Esophagus muscularis mucosa (tissue), 4 donors: ENCODE data around the gene HESX1. TPM values are rescaled to one million over a fixed set of nuclear protein-coding genes. Genes with fewer than 3 reads are reported as not detected.

Experiments used
- DNase-seq: peaks from one replicate; pipeline ENCODE4 v3.0.0-alpha.2; 2017; ENCODE audit errors: extremely low spot score
- H3K27ac ChIP-seq, 4 donors: fragments of 200-600 bp; sonication (generic); replicated peaks in 1 of 4; 1 replicate in 3 of 4; 2 replicates in 1 of 4; pipeline ENCODE4 v1.5.1; 2016 to 2019; ENCODE audit warnings: mild to moderate bottlenecking in 1 of 4
- H3K27me3 ChIP-seq, 4 donors: fragments of 200-600 bp; sonication (generic); one replicate each; pipeline versions ENCODE4 v1.5.1 to v1.6.0; 2016 to 2019
- H3K36me3 ChIP-seq, 4 donors: fragments of 200-600 bp; sonication (generic); one replicate each; pipeline ENCODE4 v1.5.1; 2016 to 2019
- H3K4me1 ChIP-seq, 4 donors: fragments of 200-600 bp; sonication (generic); one replicate each; pipeline ENCODE4 v1.5.1; 2016 to 2019
- H3K4me3 ChIP-seq, 4 donors: fragments of 200-600 bp; sonication (generic); 1 replicate in 2 of 4; 2 replicates in 2 of 4; pipeline ENCODE4 v1.5.1; 2016 to 2019; ENCODE audit warnings: mild to moderate bottlenecking in 4 of 4, moderate library complexity in 1 of 4
- H3K9me3 ChIP-seq, 4 donors: fragments of 200-600 bp; sonication (generic); 1 replicate in 3 of 4; 2 replicates in 1 of 4; pipeline ENCODE4 v1.5.1; 2016 to 2019
- EP300 ChIP-seq: sonication (generic); formaldehyde crosslinking; IDR thresholded peaks from one replicate; pipeline ENCODE4 v1.6.1; 2017; ENCODE audit warnings: antibody characterized with exemption
- POLR2A ChIP-seq: fragments of 450-650 bp; IDR thresholded peaks from one replicate; pipeline ENCODE4 v1.6.1; 2017; ENCODE audit warnings: antibody characterized with exemption, moderate library complexity, mild to moderate bottlenecking, low read depth
- POLR2AphosphoS5 ChIP-seq, 2 donors: sonication (generic); formaldehyde crosslinking; IDR thresholded peaks; one replicate each; pipeline ENCODE4 v1.6.1; 2017; ENCODE audit warnings: antibody characterized with exemption in 2 of 2
- WGBS: methylation state at CpG from one replicate; pipeline ENCODE4 v1.1.5; 2018; 5-methylcytosine and 5-hydroxymethylcytosine counted together
- intact Hi-C: fragments of 100-400 bp; cut with DNase I; formaldehyde crosslinking; loops from one replicate; pipeline ENCODE4 v1.15.1; 2023
- total RNA-seq, 4 donors: library from RNA; depleted of rRNA; stranded (reverse); fragments of >200 nt; gene quantifications; one replicate each; pipeline versions ENCODE4 v1.1.0 to v1.2.1, GENCODE V29; 2016
- TF ChIP-seq, protein P1 (sequence below), 3 experiments: fragments of 200-600 bp in 2 of 3; fragments of 450-650 bp in 1 of 3; sonication (generic) in 2 of 3; IDR thresholded peaks; one replicate each; pipeline ENCODE4 v1.5.1; 2017 to 2019; ENCODE audit warnings: antibody characterized with exemption in 3 of 3, mild to moderate bottlenecking in 2 of 3, moderate library complexity in 1 of 3

The HESX1 gene
- total RNA-seq, 4 donors from 2014 or later: 0.52 to 0.86 (median 0.83) TPM; not detected in 1

DNA sequence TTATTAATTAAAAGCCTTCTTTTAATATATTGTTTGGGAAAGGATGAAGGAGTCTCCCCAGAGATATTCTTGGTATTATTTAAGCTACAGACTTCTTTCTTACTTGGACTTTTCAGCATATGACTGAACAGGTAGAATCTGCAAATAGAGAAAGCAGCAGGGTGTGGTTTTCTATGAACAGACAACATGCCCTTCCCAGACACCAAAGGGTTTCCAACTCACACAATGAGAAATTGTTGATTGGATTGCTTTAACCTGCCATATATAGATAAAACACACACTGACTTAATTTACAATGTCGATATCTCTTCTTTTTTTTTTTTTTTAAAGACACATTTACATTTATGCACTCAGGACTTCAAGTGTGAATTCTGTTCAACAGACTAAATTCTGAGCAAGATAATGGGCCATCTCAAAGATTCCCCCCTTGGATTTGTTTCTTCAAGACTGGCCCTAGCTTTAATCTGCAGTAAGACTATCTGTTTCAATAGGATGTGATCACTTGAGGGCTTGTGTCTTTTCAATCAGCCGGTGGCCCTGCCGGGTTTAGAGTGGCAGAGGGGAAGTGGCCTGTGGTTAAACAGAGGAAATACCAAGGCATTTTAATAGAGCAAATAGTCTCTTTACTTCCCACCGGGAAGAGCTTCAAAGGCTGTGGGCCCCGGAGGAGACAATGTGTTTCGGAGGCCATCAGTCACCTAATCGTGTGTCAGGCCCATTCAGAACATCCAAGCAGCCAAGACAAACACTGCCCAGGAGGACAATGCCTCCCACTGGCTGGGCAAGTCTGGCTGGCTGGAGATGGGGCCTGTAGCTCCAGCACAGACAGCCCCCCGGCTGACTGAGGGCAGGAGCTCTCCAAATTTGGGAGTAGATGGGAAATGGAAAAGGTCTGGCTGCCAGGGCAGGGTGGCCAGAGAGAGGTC lies 40.7 kb downstream of the HESX1 start:
- Histone ChIP-seq H3K27me3 (no peaks in the 10 kb centered on the region), H3K9me3 (no peaks in the 10 kb centered on the region), H3K4me3 (no peak overlapping the region), H3K36me3 (no peaks in the 10 kb centered on the region), H3K4me1 (peaks cover 28 to 63% (median 40%) of the 10 kb centered on the region in 4 donors), H3K27ac (peak overlapping the region; percentile 49 to 66 (median 54))
- WGBS: 54% methylated on average over 8 of the region's 8 CpGs
- intact Hi-C loops: no loop called here
- no peak for DNase-seq
- TF ChIP-seq, protein P1, sequence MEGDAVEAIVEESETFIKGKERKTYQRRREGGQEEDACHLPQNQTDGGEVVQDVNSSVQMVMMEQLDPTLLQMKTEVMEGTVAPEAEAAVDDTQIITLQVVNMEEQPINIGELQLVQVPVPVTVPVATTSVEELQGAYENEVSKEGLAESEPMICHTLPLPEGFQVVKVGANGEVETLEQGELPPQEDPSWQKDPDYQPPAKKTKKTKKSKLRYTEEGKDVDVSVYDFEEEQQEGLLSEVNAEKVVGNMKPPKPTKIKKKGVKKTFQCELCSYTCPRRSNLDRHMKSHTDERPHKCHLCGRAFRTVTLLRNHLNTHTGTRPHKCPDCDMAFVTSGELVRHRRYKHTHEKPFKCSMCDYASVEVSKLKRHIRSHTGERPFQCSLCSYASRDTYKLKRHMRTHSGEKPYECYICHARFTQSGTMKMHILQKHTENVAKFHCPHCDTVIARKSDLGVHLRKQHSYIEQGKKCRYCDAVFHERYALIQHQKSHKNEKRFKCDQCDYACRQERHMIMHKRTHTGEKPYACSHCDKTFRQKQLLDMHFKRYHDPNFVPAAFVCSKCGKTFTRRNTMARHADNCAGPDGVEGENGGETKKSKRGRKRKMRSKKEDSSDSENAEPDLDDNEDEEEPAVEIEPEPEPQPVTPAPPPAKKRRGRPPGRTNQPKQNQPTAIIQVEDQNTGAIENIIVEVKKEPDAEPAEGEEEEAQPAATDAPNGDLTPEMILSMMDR (IDR thresholded peaks at IDR 0.05): no peak
- TF ChIP-seq EP300 (no peak), POLR2A (no peak), POLR2AphosphoS5 (IDR thresholded peaks at IDR 0.05) (no peak)

GRCh38 chr3:57158325-57158724 lies 41.5 kb downstream of the HESX1 start:
- H3K27me3 ChIP-seq: no peaks in the 10 kb centered on the region
- WGBS: 64% methylated on average over 3 of the region's 3 CpGs
- no peaks in the 10 kb centered on the region for H3K36me3 ChIP-seq
- no peak for DNase-seq
- peaks cover 28 to 56% (median 36%) of the 10 kb centered on the region in 4 donors for H3K4me1 ChIP-seq
- TF ChIP-seq, protein P1 (IDR thresholded peaks at IDR 0.05): no peak
- TF ChIP-seq EP300 (no peak), POLR2A (no peak), POLR2AphosphoS5 (IDR thresholded peaks at IDR 0.05) (no peak)
- H3K9me3 ChIP-seq: no peaks in the 10 kb centered on the region
- no peak overlapping the region for H3K27ac ChIP-seq
- H3K4me3 ChIP-seq: no peak overlapping the region
- intact Hi-C loops: no loop called here

DNA sequence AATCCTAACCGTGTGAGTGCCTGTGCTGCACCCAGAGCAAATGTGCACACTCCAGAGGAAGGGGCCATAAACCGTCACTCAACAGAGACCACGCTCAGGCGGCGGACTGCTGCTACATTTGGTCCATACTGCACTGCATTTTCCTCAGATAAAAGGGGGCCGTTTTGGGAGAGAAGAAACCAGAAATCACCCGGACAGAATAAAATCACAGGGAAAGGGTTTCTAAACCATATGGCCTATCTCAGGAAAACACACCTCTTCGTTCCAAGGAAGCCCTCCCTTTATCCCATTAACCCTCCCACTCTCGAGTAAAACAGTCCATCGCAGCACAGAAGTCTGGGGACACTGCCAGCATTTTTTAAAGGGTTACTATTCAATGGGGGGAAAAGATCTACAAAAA lies 42.2 kb downstream of the HESX1 start:
- TF ChIP-seq POLR2AphosphoS5 (IDR thresholded peaks at IDR 0.05) (no peak), EP300 (no peak)
- TF ChIP-seq, protein P1 (IDR thresholded peaks at IDR 0.05): no peak
- no peaks in the 10 kb centered on the region for H3K36me3 ChIP-seq
- no peaks in the 10 kb centered on the region for H3K27me3 ChIP-seq
- no peaks in the 10 kb centered on the region for H3K9me3 ChIP-seq
- H3K4me1 ChIP-seq: peaks cover 28 to 49% (median 32%) of the 10 kb centered on the region in 4 donors
- DNase-seq: no peak
- H3K4me3 ChIP-seq: no peak overlapping the region
- 57% methylated on average over 10 of the region's 10 CpGs for WGBS
- no peak overlapping the region for H3K27ac ChIP-seq
- intact Hi-C loops: no loop called here

GRCh38 chr3:57155310-57155643 lies 44.5 kb downstream of the HESX1 start:
- DNase-seq: no peak
- intact Hi-C loops: no loop called here
- no peak for TF ChIP-seq POLR2A
- TF ChIP-seq, protein P1 (IDR thresholded peaks at IDR 0.05): no peak
- no peak for TF ChIP-seq EP300
- TF ChIP-seq POLR2AphosphoS5 (IDR thresholded peaks at IDR 0.05): no peak
- Histone ChIP-seq H3K4me1 (peaks cover 21 to 39% (median 24%) of the 10 kb centered on the region in 4 donors), H3K4me3 (no peak overlapping the region), H3K36me3 (no peaks in the 10 kb centered on the region), H3K9me3 (no peaks in the 10 kb centered on the region), H3K27me3 (no peaks in the 10 kb centered on the region), H3K27ac (no peak overlapping the region)
- 87% methylated on average over 3 of the region's 3 CpGs for WGBS
